Esophagus squamous epithelium (tissue), 5 donors: ENCODE measurements around the gene UNC5C. TPM values are rescaled to one million over a fixed set of nuclear protein-coding genes. Genes with fewer than 3 reads are reported as not detected.

ENCODE experiments used
- DNase-seq: peaks from one replicate; lab custom pipeline; 2025; lab: John Stamatoyannopoulos, UW
- H3K27ac ChIP-seq, 4 donors: fragments of 200-600 bp; sonication (generic); one replicate each; pipeline ENCODE4 v1.5.1; 2016 to 2019; ENCODE audit warnings: mild to moderate bottlenecking in 1 of 4
- H3K27me3 ChIP-seq, 4 donors: fragments of 200-600 bp; sonication (generic); 1 replicate in 3 of 4; 2 replicates in 1 of 4; pipeline versions ENCODE4 v1.5.1 to v1.6.0; 2017 to 2021; ENCODE audit warnings: antibody characterized with exemption in 1 of 4
- H3K36me3 ChIP-seq, 3 donors: fragments of 200-600 bp; sonication (generic); one replicate each; pipeline ENCODE4 v1.5.1; 2016 to 2019
- H3K4me1 ChIP-seq, 3 donors: fragments of 200-600 bp; sonication (generic); one replicate each; pipeline ENCODE4 v1.5.1; 2017 to 2019
- H3K4me3 ChIP-seq, 4 donors: fragments of 200-600 bp; sonication (generic); 1 replicate in 3 of 4; 2 replicates in 1 of 4; pipeline ENCODE4 v1.5.1; 2016 to 2019; ENCODE audit warnings: mild to moderate bottlenecking in 2 of 4, moderate library complexity in 1 of 4
- H3K9me3 ChIP-seq, 3 donors: fragments of 200-600 bp; sonication (generic); one replicate each; pipeline ENCODE4 v1.5.1; 2016 to 2019
- POLR2A ChIP-seq, 4 donors: fragments of 450-650 bp; IDR thresholded peaks; one replicate each; pipeline ENCODE4 v1.6.1; 2017; ENCODE audit warnings: antibody characterized with exemption in 4 of 4, mild to moderate bottlenecking in 4 of 4, moderate library complexity in 3 of 4
- WGBS, 2 donors: methylation state at CpG; one replicate each; pipeline ENCODE4 v1.1.5; 2018; 5-methylcytosine and 5-hydroxymethylcytosine counted together
- intact Hi-C: fragments of 100-400 bp; cut with DNase I; formaldehyde crosslinking; loops from one replicate; pipeline ENCODE4 v1.15.0; 2022
- total RNA-seq, 4 donors: library from RNA; depleted of rRNA; stranded (reverse); fragments of >200 nt; gene quantifications; one replicate each; pipeline ENCODE4 v1.1.0, GENCODE V29; 2016
- TF ChIP-seq, protein P1 (sequence below), 6 experiments: fragments of 450-650 bp in 4 of 6; fragments of 200-600 bp in 2 of 6; sonication (generic) in 2 of 6; IDR thresholded peaks; one replicate each; pipeline ENCODE4 v1.5.1; 2016 to 2019; ENCODE audit warnings: antibody characterized with exemption in 6 of 6, mild to moderate bottlenecking in 4 of 6, moderate library complexity in 4 of 6
- donor health status: DM: yes; HTN: yes; CAD: no.

The UNC5C gene
- total RNA-seq, 4 donors from 2014 or later, result 0.11 to 0.95 (median 0.36) TPM

DNA sequence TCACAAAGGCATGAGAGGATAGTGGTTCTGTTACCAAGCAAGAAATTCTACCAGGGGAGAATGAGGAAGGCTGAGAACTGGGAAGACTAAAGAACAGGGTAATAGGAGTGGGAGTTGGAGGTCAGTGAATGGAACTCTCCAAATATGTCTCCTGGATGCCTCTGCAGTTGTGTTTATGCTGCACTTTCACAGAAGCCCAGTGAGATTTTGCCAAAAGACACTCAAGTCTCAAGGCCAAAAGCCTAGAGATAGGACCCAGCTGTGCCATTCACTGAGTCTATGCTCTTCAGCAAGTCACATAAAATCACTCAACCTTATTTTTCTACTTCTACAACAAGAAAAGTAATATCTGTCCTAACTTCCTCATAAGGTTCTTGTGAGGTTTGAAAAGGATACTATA, 285.4 kb downstream of the UNC5C start:
- no peak overlapping the region for H3K4me3 ChIP-seq
- no peak overlapping the region for H3K27ac ChIP-seq
- no peaks in the 10 kb centered on the region for H3K9me3 ChIP-seq
- intact Hi-C loops, result no loop called here
- TF ChIP-seq, protein P1, sequence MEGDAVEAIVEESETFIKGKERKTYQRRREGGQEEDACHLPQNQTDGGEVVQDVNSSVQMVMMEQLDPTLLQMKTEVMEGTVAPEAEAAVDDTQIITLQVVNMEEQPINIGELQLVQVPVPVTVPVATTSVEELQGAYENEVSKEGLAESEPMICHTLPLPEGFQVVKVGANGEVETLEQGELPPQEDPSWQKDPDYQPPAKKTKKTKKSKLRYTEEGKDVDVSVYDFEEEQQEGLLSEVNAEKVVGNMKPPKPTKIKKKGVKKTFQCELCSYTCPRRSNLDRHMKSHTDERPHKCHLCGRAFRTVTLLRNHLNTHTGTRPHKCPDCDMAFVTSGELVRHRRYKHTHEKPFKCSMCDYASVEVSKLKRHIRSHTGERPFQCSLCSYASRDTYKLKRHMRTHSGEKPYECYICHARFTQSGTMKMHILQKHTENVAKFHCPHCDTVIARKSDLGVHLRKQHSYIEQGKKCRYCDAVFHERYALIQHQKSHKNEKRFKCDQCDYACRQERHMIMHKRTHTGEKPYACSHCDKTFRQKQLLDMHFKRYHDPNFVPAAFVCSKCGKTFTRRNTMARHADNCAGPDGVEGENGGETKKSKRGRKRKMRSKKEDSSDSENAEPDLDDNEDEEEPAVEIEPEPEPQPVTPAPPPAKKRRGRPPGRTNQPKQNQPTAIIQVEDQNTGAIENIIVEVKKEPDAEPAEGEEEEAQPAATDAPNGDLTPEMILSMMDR (IDR thresholded peaks at IDR 0.05), result no peak
- no peak for TF ChIP-seq POLR2A (IDR thresholded peaks at IDR 0.05)
- DNase-seq, result no peak
- H3K27me3 ChIP-seq, result no peaks in the 10 kb centered on the region
- no peaks in the 10 kb centered on the region for H3K4me1 ChIP-seq
- H3K36me3 ChIP-seq, result no peaks in the 10 kb centered on the region

DNA sequence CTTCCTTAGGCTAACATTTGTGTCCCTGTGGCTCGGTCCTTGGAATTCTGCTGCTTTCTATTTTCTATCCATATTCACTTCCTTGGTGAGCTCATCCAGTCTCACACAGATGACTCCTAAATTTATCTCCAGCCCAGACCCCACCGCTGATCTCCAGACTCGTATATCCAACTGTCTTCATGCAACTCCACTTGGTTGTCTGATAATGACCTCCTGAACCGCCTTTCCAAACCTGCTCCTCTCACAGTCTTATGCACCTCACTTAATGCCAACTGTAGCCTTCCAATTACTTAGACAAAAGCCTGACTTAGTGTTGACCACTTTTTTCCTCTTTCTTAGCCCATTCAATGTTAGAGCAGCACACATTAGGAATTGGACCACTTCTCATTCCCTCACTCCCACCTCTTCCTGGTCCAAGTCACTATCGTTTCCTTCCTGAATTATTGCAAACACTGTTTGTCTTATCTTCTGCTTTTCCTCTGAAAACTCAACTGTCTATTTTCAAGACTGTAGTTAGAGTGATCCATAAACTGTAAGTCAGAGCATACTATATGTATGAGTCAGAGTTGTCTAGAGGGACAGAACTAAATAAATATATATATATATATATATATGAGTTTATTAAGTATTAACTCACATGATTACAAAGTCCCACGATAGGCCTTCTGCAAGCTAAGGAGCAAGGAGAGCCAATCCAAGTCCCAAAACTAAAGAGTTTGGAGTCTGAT, 292.5 kb downstream of the UNC5C start:
- H3K4me3 ChIP-seq, result no peak overlapping the region
- no peaks in the 10 kb centered on the region for H3K27me3 ChIP-seq
- peaks cover 0 to under 1% (median 0%) of the 10 kb centered on the region in 3 donors for H3K4me1 ChIP-seq
- 79 to 84% methylated on average over 6 of the region's 6 CpGs for WGBS, 2 donors
- no peak for TF ChIP-seq POLR2A (IDR thresholded peaks at IDR 0.05)
- TF ChIP-seq, protein P1 (IDR thresholded peaks at IDR 0.05), result no peak
- no peak for DNase-seq
- intact Hi-C loops, result no loop called here
- no peak overlapping the region for H3K27ac ChIP-seq
- no peaks in the 10 kb centered on the region for H3K36me3 ChIP-seq
- no peaks in the 10 kb centered on the region for H3K9me3 ChIP-seq

DNA sequence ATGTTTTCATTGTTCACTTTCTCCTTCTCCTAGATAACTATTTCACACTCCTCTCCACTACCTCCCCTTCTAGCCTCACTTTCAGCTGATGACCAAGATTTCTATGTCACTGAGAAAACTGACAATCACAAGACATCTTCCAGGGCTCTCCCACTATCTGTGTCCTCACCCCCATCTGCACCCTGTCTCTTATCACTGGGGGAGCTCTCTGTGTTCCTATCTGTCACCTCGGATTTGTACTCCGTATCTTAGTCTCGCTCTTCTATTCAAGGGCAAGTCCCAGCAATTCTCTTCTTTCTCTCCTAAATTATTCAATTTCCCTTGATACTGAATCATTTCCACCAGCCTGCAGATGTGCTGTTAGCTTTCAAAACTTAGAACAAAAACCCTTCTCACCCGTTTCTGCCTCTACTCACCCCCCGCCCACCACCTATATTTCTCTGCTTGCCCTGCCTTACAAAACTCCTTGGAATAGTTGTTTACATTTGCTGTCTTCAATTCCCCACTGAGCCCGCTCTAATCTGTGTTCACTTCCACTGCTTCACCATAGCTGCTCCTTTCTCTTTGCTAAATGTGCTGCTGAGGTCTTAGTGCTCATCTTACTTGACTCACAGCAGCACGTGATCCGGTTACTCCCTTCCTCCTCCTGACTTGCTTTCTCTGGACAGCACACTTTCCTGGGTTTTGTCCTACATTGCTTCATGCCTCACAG, 293.2 kb downstream of the UNC5C start:
- no peak for DNase-seq
- Histone ChIP-seq H3K4me1 (peaks cover 0 to 5% (median 0%) of the 10 kb centered on the region in 3 donors), H3K36me3 (no peaks in the 10 kb centered on the region), H3K9me3 (no peaks in the 10 kb centered on the region), H3K27me3 (no peaks in the 10 kb centered on the region), H3K4me3 (no peak overlapping the region), H3K27ac (no peak overlapping the region)
- WGBS, 2 donors, result 65 to 75% methylated on average over 8 of the region's 8 CpGs
- intact Hi-C loops, result no loop called here
- TF ChIP-seq, protein P1 (IDR thresholded peaks at IDR 0.05), result no peak
- no peak for TF ChIP-seq POLR2A (IDR thresholded peaks at IDR 0.05)

DNA sequence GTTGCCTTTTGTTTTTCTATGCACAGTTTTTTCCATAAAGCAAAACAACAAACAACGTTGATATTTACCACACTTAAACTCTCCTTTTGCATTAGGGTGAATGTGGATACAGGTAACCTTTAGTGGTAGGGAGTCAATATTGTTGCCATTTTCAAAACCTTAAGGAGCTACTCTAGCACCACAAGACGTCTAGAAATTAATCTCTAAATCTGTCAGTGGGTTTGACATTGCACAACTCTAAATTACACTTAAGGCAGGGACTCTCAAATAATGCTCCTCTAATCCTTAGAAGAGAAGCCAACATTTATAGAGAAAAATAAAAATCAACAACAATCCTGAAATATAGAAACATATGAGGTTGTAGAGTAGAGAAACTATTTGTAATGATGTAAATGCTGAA, 297.2 kb downstream of the UNC5C start:
- no peak for DNase-seq
- Histone ChIP-seq H3K27ac (no peak overlapping the region), H3K36me3 (no peaks in the 10 kb centered on the region), H3K9me3 (no peaks in the 10 kb centered on the region), H3K27me3 (no peaks in the 10 kb centered on the region), H3K4me3 (no peak overlapping the region), H3K4me1 (peaks cover 0 to 5% (median 0%) of the 10 kb centered on the region in 3 donors)
- 33 to 43% methylated on average over 2 of the region's 2 CpGs for WGBS, 2 donors
- intact Hi-C loops, result no loop called here
- TF ChIP-seq POLR2A (IDR thresholded peaks at IDR 0.05), result no peak
- TF ChIP-seq, protein P1 (IDR thresholded peaks at IDR 0.05), result no peak

DNA sequence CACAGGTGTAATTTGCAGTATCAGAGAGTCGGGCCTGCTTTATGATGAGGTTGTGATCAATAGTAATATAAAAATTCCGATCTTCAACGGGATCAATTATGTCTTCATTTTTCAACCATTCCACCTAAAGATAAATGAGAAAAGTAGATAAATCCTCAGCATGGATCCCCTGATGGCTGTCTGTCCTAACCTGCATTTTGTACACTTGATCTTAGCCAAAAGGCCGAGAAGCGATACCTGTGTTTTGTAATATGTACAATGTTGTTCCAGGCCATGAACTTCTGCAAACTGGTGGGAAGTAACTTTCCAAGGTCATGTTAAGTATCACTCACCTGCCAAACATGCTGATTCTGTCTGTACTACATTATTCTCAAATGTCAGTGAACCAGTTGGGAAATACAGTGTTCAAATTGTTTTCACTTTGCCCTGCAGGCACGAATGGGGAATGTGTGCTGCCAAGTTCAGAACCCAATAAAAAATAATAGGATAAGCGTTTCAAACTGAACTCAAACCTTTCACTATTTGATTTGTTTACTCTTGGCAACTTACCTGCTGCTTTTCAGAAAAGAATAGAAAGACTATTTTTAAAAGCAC, 298.1 kb downstream of the UNC5C start:
- no peak for DNase-seq
- no peak overlapping the region for H3K4me3 ChIP-seq
- H3K36me3 ChIP-seq, result no peaks in the 10 kb centered on the region

More for the DNA sequence above, 298.1 kb downstream of the UNC5C start:
- TF ChIP-seq, protein P1 (IDR thresholded peaks at IDR 0.05), result no peak
- TF ChIP-seq POLR2A (IDR thresholded peaks at IDR 0.05), result no peak
- no peaks in the 10 kb centered on the region for H3K9me3 ChIP-seq
- intact Hi-C loops, result no loop called here
- WGBS, 2 donors, result 44 to 52% methylated on average over 7 of the region's 7 CpGs
- H3K4me1 ChIP-seq, result peaks cover 0 to 5% (median 0%) of the 10 kb centered on the region in 3 donors
- no peaks in the 10 kb centered on the region for H3K27me3 ChIP-seq
- no peak overlapping the region for H3K27ac ChIP-seq
